GM19328 (cell line): Measurements from ENCODE around the gene TTC8.
A peak's percentile ranks its signal among the peaks of the same experiment; 100 is the strongest.
"Not testable (repeated sequence)": the region's sequence is repeated elsewhere in the genome, so short reads cannot be mapped to it uniquely, and the experiment has no call there.

Source experiments
- ATAC-seq: cut with Tn5 transposase; IDR thresholded peaks from one replicate; pipeline ENCODE4 v1.9.1; 2021; ENCODE audit warnings: mild to moderate bottlenecking, moderate library complexity; ENCODE audit not compliant: unreplicated experiment

Gene TTC8

DNA sequence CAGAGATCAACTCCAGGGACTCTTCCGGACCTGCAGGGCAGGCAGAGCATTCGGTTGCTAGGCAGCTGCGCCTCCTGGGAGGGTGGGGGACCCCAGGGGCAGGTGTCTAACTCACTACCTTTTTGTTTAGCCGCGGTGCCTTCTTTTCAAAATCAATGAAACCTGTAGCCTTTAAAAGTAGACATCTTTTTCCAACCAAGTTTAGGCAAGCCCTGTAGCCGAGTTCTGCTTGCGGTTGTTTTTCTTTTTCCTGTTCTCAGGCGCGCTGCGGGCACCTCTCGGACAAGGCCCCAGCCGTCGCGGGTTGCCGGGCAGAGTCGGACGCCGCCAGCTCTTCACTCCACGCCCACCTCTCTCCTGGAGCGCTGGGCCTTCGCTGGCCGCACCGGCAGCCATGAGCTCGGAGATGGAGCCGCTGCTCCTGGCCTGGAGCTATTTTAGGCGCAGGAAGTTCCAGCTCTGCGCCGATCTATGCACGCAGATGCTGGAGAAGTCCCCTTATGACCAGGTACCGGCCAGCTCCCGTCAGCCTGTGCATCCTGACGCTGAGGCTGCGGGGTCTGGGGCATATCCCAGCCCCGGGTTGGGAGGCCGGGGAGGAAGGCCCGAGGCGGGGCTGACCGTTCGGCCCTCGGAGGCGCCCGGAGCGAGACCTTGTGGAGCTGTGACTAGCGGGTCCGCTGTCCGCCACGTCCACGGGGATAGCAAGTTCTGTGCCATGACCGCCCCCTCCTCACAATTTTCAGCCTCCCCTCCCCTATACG is at the start of gene TTC8:
TSS of gene TTC8 (plus strand) at position 338 of the 764 bp plus-strand sequence. CDS start at position 395, 57 bp downstream.
- ATAC-seq: peak; percentile 99

DNA sequence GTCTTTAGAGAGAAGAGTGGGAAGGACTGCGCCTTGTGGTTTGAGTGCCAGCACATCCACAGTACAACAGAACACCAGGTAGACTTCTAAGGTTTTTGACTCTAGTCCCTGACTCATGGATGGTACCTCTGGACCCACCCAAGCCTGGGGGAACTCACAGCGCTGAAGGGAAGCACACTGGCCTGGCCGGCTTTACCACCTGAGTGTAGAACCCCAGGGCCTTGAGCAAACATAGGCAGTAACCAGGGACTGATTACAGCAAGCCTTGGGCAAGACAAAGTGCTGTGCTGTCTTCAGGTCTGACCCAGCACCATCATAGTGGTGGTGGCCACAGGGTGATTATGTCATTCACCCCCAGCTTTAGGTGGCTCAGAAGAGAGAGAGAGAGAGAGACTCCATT is 48.9 kb upstream of the TTC8 start:
- no peak for ATAC-seq

DNA sequence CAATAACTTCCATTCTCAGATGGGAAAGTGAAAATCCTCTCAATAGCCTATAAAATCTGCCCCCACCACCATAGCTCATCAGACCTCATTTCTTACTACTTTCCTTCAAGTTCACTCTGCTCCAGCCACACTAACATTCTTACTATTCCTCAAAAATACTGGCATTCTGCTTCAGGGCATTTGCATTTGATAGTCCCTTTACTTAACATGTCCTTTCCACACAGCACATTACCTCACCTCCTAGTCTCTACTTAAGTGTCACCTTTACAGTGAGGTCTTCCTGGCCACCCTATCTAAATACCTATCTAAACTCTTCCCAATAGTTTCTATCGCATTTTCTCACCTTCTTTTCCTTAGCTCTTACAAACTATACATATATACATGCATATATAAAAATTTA is 38.5 kb upstream of the TTC8 start:
- no peak for ATAC-seq

DNA sequence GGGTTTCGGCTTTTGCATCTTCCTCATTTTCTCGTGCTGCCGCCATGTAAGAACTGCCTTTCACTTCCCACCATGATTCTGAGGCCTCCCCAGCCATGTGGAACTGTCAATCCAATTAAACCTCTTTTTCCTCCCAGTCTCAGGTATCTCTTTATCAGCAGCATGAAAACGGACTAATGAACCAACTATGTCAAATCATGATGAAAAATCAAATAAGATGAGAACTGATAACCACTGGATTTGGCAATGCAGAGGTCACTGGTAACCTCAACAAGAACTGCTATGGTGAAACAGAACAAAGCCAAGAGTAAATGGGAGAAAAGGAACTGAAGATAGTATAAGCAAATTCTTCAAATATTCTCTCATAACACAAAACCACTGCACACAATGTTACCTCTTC is 37.7 kb upstream of the TTC8 start:
- no peak for ATAC-seq

DNA sequence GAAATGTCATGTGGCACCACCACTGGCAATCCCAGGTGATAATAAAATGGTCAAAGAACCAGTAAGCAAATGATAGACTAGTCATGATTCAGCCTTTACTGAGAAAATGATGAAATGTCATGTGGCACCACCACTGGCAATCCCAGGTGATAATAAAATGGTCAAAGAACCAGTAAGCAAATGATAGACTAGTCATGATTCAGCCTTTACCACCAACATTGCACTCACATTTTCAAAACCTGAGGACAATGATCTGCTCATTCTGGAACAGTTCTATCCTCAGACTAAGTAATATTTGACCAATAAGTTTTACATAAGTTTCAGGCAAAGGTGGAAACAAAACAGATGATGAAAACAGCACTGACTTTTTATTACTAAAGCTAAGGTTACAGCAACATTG is 34.9 kb upstream of the TTC8 start:
- not testable (repeated sequence) for ATAC-seq

DNA sequence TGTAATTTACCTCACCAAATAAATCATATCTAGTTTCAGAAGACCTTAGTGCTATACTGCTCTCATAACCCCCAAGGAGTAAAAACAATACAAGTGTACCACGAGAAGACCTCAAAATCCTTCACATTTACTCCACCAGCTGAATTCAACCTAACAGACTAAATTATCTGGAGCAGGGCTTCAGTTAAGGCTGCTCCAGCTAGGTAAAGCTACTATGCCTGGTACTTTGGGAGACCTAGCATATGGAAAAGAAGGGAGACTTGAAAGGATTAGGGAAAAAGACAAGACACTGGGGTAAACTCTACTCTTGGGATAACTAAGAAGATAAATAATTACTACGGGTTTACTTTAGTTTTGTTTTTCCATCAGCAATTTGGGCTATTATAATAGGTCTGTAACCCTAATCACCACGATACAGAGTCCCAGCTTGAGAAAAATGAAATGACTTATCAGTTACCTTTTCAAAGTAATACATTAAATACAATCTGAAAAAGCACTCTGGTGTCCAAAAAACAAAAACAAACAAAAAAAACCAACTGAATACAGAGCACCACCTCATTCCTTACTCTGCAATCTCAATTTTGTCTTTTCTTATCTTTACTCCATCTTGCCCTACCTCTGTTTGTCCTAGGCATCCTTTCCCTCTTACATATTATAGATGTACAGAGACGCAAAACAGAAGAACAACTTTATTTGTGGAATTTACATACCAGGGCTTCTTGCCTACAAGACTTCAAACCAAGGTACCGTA is 33.8 kb upstream of the TTC8 start:
- ATAC-seq: no peak

DNA sequence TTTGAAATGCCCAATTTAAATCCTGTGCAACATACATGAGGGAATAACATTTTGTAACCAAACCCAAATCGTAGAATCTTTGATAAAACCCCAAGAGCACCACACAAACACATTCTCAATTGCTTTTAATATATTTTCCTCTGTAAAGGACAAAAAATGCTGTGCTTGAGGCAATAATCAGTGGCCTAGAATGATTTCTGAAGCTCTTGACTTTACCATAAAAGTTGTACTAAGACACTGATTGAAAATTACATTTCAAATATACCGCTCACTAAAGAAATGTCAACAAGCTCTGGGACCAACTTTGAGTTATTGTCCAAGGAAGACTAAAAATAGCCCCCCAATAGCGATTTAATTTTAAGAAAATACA is 33.2 kb upstream of the TTC8 start:
- ATAC-seq: no peak

DNA sequence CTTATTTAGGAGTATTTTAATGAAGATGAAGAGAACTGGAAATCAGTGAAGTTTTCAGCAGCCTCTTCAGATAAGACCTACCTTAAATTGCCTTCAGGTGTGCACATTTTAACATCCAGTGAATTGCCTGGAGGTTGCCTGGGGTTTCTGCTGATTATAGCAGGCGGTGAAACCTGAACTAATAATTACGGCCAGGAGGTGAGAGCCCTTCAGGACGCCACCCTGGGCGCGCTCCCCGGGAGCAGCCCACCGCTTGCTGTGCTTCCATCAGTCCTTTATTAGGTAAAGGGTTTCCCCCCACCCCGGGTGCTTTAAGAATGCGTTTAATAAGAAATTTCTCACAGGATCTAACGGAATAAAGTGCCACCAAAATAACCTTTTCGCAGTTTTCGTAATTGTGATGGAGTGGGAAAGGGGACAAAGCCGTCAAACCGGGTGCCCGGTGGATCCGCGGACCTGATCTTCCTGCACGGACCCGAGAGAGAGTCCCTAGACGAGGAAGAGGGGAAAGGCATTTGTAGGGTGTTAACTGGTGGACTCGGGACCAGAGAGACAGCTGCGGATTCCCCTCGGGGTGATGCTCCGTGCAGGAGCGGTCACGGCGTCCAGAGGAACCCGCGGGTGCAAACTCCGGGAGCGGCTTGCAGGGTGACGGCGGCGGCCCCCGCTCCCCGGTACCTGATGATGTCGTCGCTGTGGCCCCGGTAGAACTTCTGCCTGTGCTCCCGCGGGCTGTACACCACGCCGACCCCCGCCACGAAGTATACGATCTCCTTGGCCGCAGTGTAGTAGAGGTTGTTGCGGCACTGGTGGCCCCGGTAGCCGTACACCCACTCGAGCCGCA is 32.6 kb upstream of the TTC8 start:
- ATAC-seq: no peak

DNA sequence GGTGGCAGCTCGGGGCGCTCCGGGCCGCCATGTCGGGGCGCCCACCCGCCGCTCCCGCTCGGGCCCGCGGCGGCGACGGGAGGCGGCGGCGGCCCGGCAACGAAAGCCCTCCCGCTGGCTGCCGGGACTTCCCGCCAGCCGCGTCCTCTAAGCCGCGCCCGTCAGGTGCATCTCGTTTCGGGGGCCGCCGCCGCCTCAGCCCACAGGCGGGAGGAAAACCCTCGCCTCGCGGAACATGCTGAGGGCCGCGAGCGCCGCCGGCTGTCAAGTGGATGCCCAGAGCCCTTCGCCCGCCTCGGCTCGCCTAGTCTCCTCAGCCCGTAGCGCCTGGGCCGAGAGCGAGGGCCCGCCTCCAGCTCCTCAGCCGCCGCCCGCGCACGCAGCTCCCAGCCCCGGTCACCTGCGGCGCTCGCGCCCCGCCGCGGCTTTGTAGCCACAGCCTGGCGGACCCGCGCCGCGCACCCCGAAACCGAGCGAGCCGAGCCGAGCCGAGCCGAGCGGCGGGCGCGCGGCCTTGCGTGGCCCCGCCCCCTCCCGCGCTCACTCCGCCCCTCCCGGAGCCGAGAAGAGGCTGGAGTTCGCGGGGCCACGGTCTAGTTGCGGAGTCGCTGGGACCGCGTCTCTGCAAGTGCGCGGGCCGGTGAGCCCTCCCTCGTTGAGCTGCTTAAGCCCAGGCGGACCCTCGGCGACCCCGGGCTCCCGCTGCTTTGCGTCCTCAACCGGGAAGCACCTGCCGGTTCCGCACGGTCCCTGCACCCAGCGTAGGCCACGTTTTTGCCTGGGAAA is 31.8 kb upstream of the TTC8 start, which contains the start of gene EML5:
TSS of gene EML5 (minus strand) at position 481 of the 786 bp plus-strand sequence. CDS start at position 31, 450 bp downstream.
- ATAC-seq: peak; percentile 94

DNA sequence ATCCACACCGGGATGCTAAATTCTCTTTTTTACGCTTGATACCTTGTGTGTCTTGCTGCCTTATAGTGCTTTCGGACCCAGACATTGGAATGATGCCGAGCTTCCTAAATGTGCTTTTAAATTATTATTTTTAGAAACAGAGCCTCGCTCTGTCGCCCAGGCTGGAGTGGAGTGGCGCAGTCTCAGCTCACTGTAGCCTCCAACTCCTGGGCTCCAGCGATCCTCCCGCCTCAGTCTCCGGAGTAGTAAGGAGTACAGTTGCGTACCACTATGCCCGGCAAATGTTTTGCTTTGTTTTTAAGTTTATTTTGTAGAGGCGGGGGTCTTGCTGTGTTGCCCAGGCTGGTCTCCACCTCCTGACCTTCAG is 31.2 kb upstream of the TTC8 start:
- no peak for ATAC-seq

DNA sequence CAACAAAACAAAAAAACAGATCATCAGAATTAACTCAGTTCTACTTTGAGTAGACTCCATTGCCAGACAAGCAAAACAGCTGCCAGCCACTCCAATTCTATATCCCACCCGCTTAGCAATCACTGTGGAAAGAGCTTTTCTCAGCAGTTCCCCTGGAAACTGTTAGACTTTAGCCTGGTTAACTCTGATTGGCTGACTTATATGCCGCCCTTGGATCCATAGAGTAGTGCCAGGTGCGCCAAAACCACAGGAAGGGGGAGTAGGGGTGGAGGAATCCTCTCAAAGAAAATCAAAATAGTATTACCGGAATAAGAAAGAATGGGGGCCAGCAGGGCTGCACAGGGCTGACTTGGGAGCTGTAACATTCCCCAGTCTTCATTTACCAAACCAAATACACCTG is 26.3 kb upstream of the TTC8 start:
- no peak for ATAC-seq

DNA sequence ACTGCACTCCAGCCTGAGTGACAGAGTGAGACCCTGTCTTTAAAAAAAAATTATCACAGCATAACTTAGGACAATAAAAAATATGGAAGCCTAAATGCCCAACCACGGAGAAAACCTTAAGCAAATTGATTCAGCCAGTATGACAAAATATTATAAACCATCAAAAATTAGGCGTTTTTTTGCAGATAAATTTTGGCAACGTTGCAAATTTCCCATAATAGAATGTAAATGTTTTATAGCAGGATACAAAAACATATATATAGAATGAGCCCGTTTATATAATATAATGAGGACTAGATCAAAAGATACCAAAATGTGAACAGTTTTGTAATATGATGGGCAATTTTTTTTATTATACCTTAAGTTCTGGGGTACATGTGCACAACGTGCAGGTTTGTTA is 24.9 kb upstream of the TTC8 start:
- no peak for ATAC-seq

DNA sequence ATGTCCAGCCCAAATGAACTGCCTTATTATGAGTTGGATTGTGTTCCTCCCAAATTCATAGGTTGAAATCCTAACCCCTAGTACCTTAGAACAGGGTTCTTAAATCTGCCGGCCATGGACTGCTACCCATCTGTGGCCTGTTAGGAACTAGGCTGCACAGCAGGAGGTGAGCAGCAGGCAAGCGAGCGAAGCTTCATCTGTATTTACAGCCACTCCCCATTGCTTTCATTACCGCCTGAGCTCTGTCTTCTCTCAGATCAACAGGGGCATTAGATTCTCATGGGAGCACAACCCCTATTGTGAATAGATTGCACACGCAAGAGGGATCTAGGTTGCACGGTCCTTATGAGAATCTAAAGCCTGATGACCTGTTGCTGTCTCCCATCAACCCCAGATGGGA is 21.9 kb upstream of the TTC8 start:
- no peak for ATAC-seq

DNA sequence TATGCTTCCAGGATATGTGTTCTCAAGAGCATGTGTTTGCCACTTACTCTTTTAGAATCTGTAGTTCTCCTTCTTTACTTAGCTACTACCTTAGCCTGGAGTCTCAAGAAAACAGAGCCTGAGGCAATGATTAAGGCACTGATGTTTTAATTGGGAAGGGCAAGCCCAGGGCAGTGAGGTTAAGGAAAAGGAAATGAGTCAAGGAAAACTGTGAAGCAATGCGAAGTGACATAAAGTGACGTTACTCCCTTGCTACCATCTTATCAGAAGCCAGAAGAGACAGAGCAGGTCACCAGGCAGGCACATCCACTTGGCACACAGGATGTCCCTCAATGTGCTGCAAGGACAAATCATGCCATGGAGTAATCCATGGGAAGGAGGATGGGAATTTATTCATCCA is 20.4 kb upstream of the TTC8 start:
- no peak for ATAC-seq

DNA sequence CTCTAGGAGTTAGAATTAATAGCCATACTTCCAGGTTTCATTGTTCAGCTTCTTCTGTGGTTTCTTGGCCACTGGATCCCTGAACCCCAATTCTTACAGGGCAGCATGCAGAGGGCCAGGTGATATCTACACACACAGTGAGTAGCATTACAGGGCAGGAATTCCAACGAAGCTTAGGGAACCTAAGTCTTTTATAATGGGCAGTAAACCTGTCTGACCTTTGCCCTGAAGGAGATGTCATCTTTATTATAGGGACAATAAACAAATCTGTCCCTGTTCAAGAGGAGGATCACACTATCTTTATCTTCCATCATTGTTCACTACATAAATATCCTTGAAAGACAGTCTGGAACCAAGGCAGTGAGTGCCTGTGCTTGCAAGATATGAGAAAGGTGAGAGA is 20.0 kb upstream of the TTC8 start:
- ATAC-seq: no peak

DNA sequence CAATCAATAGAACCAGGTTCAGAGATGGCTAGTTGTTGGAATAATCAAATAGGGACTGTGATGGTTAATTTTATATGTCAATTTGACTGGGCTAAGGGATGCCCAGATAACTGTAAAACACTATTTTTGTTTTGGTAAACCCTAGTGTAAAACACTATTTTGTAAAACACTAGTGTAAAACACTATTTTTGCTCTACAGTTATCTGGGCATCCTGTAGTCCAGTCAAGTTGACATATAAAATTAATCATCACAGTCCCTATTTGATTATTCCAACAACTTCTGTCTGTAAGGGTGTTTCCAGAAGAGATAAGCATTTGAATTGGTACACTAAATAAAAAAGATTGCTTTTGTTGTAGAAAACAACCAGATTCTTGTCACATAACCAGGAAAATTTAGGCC is 16.1 kb upstream of the TTC8 start:
- ATAC-seq: no peak

DNA sequence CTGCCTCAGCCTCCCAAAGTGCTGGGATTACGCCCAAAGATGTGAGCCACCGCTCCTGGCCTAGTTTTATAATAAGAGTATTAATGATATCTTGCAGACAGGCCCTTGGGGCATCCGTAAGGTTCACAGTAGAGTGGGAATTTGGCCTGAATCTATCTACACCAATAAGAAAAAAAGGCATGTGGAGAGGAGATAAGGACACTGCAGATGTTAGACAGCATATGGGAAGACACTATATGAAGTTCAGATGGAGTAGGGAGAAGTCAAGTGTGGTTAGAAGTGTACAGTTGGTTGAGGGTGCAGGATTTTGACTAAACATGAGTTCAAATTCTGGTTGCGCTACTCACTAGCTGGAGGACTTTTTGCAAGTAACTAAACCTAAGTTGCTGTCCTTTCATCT is 8.5 kb upstream of the TTC8 start:
- ATAC-seq: no peak

DNA sequence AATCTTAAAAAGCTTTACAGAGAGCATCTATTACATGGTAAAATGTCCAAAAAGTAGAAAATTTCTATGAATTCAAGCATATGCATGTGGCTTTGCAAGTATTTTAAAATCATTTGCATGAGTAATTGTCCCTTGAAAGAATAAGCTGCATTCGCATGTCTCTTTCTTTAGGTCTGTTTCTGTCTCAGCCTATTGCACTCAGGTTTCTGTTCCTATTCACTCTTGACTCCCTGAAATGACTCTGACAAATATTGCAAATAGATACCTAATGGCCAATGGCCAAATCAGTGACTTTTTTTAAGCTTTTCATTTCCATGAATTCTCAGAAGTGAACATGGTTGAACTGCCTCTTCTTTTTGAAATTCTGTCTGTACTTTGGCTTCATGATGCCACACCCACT is 6.4 kb upstream of the TTC8 start:
- ATAC-seq: no peak

DNA sequence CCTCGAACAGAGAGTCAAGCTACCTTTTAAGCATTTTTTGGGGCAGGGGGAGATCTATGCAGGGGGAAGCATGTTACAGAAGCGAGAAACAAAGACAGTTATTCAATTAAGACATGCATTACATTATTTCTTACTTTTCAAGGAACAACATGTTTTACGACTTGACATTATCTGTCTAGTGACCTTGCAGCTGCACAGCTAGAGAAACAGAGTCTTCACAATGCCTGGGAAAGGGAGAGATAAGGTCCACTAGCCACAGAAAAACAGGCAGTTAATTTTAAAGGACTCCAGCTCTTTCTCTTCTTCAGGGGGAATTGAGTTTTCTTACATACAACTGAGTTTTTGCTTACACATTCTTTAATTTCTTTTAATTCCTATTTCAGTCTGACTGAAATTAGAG is 4.8 kb upstream of the TTC8 start:
- ATAC-seq: not testable (repeated sequence)

DNA sequence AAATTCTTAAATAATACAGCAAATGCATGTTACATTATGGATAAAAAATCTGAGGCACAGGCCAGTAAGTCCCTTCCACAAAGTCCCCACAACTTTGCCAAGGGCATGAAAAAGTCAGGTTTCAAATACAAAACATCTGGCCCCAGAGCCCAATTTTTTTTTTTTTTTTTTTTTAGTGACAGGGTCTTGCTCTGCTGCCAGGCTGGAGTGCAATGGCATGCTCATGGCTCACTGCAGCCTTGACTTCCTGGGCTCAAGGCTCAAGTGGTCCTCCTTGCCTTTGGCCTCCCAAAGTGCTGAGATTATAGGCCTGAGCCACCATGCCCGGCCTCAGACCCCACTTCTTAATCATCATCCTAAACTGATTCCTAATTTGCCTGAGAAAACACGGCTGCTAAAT is 3.1 kb upstream of the TTC8 start:
- ATAC-seq: no peak

DNA sequence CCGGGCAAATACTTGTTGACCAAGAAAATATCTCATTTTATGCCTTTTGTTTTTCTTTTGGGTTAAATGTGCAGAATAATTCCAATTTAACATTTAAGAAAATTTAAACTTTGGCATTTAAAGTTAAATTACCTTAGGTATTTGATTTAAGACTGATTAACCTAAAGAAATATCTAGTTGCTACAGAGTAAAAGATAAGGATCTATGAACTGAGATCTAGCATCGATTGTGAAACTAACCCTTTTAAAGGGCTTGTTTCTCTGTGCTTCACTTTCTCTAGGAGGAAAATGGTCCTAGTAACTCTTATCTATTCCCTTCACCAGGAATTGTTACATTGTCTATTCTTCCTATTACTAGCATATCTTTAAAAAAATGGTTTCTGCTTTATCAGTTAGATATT is 2.6 kb upstream of the TTC8 start:
- ATAC-seq: no peak
